Measurements from ENCODE around the gene MBP. TPM values are rescaled to one million over a fixed set of nuclear protein-coding genes. Genes with fewer than 3 reads are reported as not detected.

The MBP gene
- total and polyA plus RNA-seq, 2 of the 4 experiments (the other 2 are of a cell fraction) = 0.72 to 0.90 TPM

DNA sequence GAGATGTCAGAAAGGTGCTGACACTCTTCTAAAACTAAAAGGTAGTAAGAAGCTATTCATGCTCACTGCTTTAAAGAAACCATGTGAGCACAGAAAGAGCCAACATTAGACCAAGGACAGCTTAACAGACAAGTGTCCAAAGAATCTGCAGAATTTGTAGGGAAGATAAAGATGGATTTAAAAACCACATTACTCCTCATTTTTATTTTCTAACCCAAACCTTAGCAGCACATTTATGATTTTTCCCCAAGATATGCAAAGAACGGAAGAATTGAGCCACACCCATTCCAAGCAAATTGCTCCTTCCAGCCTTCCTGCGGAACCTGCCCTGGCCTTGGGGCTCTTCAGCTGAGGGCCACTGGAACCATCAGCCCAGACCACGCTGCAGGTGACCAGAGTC lies 26.9 kb downstream of the MBP start:
- Histone ChIP-seq H3K4me3 (ENCODE audit: insufficient read depth, low read depth, low read length) (no peak overlapping the region), H3K9ac (ENCODE audit: low read depth, low read length) (no peak overlapping the region), H3K18ac (ENCODE audit: low read depth, low read length) (peak overlapping the region; percentile 35), H4K8ac (ENCODE audit: low read depth in 2 of 2, low read length in 2 of 2) (no peak overlapping the region), H3K4ac (ENCODE audit: low read depth, low read length) (peak overlapping the region; percentile 93; the same call in 1 of the 2 replicates), H2AK9ac (replicated peaks; ENCODE audit: low read depth, low read length, poor library complexity) (no peak overlapping the region), H2BK120ac (ENCODE audit: low read depth, low read length) (peak overlapping the region; percentile 44), H3K9me3 (ENCODE audit: control insufficient read depth, insufficient read depth, low read length) (no peaks in the 10 kb centered on the region), H3K27ac (ENCODE audit: insufficient read depth, low read length) (no peak overlapping the region), H3K79me1 (ENCODE audit: low read depth in 1 of 2, low read length in 2 of 2) (peaks cover 0 to 30% of the 10 kb centered on the region in 2 experiments; a peak in 2 of 4 replicates), H2BK15ac (ENCODE audit: low read depth, low read length) (peak overlapping the region; percentile 29; the same call in 1 of the 3 replicates), H3K4me1 (ENCODE audit: control insufficient read depth, insufficient read depth, low read length) (peaks cover 40% of the 10 kb centered on the region), H4K91ac (ENCODE audit: insufficient read depth, low read depth, low read length) (no peak overlapping the region), H3K56ac (ENCODE audit: extremely low read depth, insufficient read depth, low read length) (no peak overlapping the region), H2BK20ac (ENCODE audit: low read depth, low read length) (peak overlapping the region; percentile 75), H3K23ac (ENCODE audit: low read depth, low read length) (no peak overlapping the region), H2AK5ac (ENCODE audit: low read depth, low read length) (peak overlapping the region; percentile 67; the same call in 1 of the 2 replicates), H4K20me1 (ENCODE audit: insufficient read depth, low read length) (no peaks in the 10 kb centered on the region), H4K5ac (ENCODE audit: low read depth, low read length) (peak overlapping the region; percentile 14; the same call in 1 of the 2 replicates), H2AFZ (replicated peaks; ENCODE audit: low read length, poor library complexity) (no peak overlapping the region), H3K4me2 (ENCODE audit: low read depth, low read length) (no peak overlapping the region), H3K36me3 (ENCODE audit: control insufficient read depth, insufficient read depth, low read length) (no peaks in the 10 kb centered on the region), H3K27me3 (ENCODE audit: control insufficient read depth, insufficient read depth, low read length) (no peaks in the 10 kb centered on the region), H2BK5ac (ENCODE audit: low read depth, low read length, poor library complexity, severe bottlenecking) (no peak overlapping the region), H3K9me1 (ENCODE audit: insufficient read depth, low read length) (peaks cover 30% of the 10 kb centered on the region), H3K14ac (replicated peaks; ENCODE audit: low read depth, low read length) (peak overlapping the region; percentile 53)
- in situ Hi-C loops (cut with MboI; ENCODE audit: low sequenced_read_pairs) = loop anchor here (25.0 kb wide), 1 partner anchor 643 kb away; no protein-coding TSS in a partner anchor
- TF ChIP-seq MAZ (IDR thresholded peaks at IDR 0.05; ENCODE audit: borderline replicate concordance, low read depth, low read length) = no peak
- TF ChIP-seq MAFK (IDR thresholded peaks at IDR 0.05; ENCODE audit: low read depth, low read length) = no peak
- TF ChIP-seq, protein P1, sequence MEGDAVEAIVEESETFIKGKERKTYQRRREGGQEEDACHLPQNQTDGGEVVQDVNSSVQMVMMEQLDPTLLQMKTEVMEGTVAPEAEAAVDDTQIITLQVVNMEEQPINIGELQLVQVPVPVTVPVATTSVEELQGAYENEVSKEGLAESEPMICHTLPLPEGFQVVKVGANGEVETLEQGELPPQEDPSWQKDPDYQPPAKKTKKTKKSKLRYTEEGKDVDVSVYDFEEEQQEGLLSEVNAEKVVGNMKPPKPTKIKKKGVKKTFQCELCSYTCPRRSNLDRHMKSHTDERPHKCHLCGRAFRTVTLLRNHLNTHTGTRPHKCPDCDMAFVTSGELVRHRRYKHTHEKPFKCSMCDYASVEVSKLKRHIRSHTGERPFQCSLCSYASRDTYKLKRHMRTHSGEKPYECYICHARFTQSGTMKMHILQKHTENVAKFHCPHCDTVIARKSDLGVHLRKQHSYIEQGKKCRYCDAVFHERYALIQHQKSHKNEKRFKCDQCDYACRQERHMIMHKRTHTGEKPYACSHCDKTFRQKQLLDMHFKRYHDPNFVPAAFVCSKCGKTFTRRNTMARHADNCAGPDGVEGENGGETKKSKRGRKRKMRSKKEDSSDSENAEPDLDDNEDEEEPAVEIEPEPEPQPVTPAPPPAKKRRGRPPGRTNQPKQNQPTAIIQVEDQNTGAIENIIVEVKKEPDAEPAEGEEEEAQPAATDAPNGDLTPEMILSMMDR (conservative IDR thresholded peaks at IDR 0.05; ENCODE audit: low read depth, low read length) = no peak
- TF ChIP-seq FOS (IDR thresholded peaks at IDR 0.05; ENCODE audit: low read depth, low read length) = no peak
- TF ChIP-seq RAD21 (IDR thresholded peaks at IDR 0.05; ENCODE audit: low read length) = no peak
- TF ChIP-seq NFE2L2 (IDR thresholded peaks at IDR 0.05; ENCODE audit: low read depth, low read length) = no peak
- TF ChIP-seq, protein P2, sequence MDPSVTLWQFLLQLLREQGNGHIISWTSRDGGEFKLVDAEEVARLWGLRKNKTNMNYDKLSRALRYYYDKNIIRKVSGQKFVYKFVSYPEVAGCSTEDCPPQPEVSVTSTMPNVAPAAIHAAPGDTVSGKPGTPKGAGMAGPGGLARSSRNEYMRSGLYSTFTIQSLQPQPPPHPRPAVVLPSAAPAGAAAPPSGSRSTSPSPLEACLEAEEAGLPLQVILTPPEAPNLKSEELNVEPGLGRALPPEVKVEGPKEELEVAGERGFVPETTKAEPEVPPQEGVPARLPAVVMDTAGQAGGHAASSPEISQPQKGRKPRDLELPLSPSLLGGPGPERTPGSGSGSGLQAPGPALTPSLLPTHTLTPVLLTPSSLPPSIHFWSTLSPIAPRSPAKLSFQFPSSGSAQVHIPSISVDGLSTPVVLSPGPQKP (IDR thresholded peaks at IDR 0.05; ENCODE audit: borderline replicate concordance, low read depth, low read length) = no peak
- TF ChIP-seq CEBPB (IDR thresholded peaks at IDR 0.05; ENCODE audit: low read depth, low read length) = no peak
- no peak for TF ChIP-seq RFX5 (IDR thresholded peaks at IDR 0.05; ENCODE audit: low read depth, low read length)
- TF ChIP-seq, protein P3, sequence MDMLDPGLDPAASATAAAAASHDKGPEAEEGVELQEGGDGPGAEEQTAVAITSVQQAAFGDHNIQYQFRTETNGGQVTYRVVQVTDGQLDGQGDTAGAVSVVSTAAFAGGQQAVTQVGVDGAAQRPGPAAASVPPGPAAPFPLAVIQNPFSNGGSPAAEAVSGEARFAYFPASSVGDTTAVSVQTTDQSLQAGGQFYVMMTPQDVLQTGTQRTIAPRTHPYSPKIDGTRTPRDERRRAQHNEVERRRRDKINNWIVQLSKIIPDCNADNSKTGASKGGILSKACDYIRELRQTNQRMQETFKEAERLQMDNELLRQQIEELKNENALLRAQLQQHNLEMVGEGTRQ (IDR thresholded peaks at IDR 0.05; ENCODE audit: low read depth, low read length) = no peak
- TF ChIP-seq CHD1 (IDR thresholded peaks at IDR 0.05; ENCODE audit: low read depth, low read length) = no peak
- TF ChIP-seq SMC3 (IDR thresholded peaks at IDR 0.05; ENCODE audit: low read depth, low read length) = no peak
- TF ChIP-seq POLR2A (IDR thresholded peaks at IDR 0.05; ENCODE audit: low read depth, low read length) = no peak
- TF ChIP-seq RCOR1 (IDR thresholded peaks at IDR 0.05; ENCODE audit: insufficient replicate concordance, low read length) = no peak
- no peak for TF ChIP-seq BHLHE40 (IDR thresholded peaks at IDR 0.05; ENCODE audit: low read depth, low read length)
- no peak for TF ChIP-seq MXI1 (IDR thresholded peaks at IDR 0.05; ENCODE audit: borderline replicate concordance, low read depth, low read length)
- WGBS, 2 experiments (ENCODE audit: extremely low coverage in 2 of 2, insufficient read length in 1 of 2) = 90% methylated on average over 2 of the region's 3 CpGs; no CpG with 5 or more reads in 1 of the 2 experiments
- CTCF ChIA-PET = interaction anchor here (0.7 kb wide), 1 partner anchor 103 kb away, joined by 3 read pairs; no protein-coding TSS in a partner anchor
- intact Hi-C loops (cut with micrococcal nuclease) = loop anchor here (10.0 kb wide), 1 partner anchor 271 kb away; no protein-coding TSS in a partner anchor
- DNase-seq (no peak), ATAC-seq (ENCODE audit: low read depth) (no peak)
- dilution Hi-C loops (cut with HindIII; ENCODE audit: low sequenced_read_pairs, unreplicated experiment) = no loop called here
- no TSS peak for BruUV-seq (replicated peaks)
- POLR2A ChIA-PET (ENCODE audit: unreplicated experiment) = no interaction called here

Data from IMR-90 (cell line).